Cardiac atrium fibroblast (primary cell): Measurements from ENCODE around the gene ACTN2. TPM values are rescaled to one million over a fixed set of nuclear protein-coding genes. Genes with fewer than 3 reads are reported as not detected.

Source experiments
- total RNA-seq: library from RNA; depleted of rRNA; stranded (reverse); fragments of >200 nt; gene quantifications from 2 replicates; pipeline ENCODE4 v1.2.3, GENCODE V29; 2015

ACTN2 gene
- total RNA-seq = 0.49 and 5.4 TPM in 2 replicates

GRCh38 chr1:236685917-236686814 is at the start of gene ACTN2:
TSS of gene ACTN2 (plus strand) at chr1:236686499. CDS start at chr1:236686674, 175 bp downstream.

GRCh38 chr1:236795035-236795756 is 108.9 kb downstream of the ACTN2 start, which contains the start of gene MTR:
TSS of gene MTR (plus strand) at chr1:236795292. CDS start at chr1:236795704, 412 bp downstream.

Other genes with a start within 250 kb of the ACTN2 start
- 94.6 and 113 TPM in 2 replicates for gene LGALS8, start 162.5 kb upstream of the ACTN2 start, total RNA-seq
- gene HEATR1, start 82.0 kb upstream of the ACTN2 start, total RNA-seq = 18.4 and 18.8 TPM in 2 replicates
- gene MTR, start 108.8 kb downstream of the ACTN2 start, total RNA-seq = 16.8 and 21.2 TPM in 2 replicates